CMK (cell line): ENCODE measurements around the gene RNF113B.
A peak's percentile ranks its signal among the peaks of the same experiment; 100 is the strongest.

Experiments
- DNase-seq: peaks from one replicate; pipeline ENCODE4 v3.0.0-alpha.2; 2010; ENCODE audit warnings: low read depth

RNF113B gene

DNA sequence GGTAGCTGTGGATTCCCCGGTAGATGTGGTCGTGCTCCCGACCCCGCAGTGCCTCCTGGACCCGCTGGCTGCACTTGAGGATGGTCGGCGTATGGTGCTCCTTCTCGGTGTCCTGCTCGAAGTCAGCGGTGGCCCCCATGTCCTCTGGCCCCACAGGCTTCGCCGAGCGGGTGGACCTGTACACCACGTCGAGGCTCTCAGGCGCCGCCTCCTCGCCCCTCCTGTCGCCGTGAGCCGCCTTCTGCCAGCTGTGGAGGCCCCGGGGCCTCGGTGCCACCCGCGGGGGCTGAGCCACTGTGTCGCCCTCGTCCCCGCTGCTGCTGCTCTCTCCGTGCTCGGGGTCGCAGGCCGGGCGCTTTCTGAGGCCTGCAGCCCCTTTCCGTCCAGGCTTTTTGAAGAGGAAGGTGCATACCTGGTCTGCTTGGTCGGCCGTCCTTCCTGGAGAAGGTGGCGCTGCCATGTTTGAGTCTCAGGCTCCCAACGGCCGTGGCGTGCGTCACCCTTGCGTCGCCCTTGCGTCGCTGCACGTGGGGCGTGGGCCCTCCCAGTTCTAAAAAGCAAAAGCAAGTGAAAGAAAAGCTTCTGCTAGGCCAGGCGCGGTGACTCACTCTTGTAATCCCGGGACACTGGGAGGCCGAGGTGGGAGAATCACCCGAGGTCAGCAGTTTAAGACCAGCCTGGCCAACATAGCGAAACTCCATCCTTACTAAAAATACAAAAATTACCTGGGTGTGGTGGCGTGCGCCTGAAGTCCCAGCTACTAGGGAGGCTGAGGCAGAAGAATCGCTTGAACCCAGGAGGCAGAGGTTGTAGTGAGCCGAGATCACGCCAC, at the start of gene RNF113B:
Gene RNF113B (minus strand): TSS at position 493 of the 832 bp plus-strand sequence. CDS start 33 bp downstream, at position 460.
- no peak for DNase-seq

DNA sequence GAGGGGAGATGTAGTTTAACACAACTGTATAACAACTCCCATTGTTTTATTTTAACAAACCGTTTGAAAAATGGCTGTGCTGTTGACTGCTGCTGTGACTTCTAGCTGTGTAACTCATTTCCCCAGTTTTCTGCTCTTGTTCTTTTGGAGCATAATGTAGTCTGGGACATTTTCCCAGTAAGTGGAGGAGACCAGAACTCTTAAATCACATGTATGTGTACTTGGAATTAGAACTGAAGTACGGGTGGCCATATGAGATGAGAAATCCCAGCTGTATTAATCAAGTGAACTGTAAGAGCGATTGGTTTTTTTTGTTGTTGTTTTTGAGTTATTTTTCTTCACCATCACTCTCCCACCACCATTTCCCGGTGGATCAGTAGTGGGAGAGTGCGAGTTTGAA, 49.4 kb upstream of the RNF113B start:
- no peak for DNase-seq

DNA sequence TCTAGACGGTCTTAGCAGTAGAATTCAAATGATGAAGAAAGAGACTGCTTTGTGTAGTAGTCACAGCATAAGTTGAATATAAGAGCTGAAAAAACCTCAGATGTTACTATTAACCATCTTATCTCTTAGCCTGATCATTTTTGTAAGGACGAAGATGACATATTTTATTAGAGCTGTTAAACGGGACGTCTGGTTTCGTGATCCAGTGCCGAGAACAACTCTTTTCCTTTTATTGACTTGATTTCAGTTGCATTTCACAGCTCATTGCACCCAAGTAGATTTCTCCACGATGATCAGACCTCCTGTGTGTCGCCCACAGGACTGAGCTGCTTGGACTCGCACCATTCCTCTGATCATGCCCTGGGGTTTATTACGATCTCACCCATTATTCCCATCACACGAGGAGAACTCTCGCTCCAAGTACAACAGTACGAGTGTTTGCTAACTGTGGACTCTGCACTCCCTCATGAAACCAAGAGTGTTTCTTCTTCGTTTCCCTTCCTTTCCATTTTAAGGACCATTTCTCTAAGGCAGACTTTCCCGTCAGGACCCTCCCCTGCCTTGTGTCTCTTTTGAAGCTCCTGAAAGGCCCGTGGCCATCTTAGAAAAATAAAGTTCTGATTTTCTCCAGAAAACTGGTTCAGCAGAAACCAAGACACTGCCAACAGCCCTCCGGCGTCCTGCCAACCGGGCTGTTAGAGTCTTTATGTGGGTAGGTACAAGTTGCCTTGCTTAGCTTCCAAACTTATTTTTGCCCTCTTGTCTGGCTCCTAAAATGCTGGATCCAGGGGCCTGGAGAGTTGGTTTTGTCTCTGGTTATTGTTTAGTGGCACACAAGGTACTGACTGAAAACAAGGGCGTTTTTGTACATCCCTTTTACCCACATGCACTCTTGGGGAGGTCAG, 48.2 kb upstream of the RNF113B start:
- no peak for DNase-seq

DNA sequence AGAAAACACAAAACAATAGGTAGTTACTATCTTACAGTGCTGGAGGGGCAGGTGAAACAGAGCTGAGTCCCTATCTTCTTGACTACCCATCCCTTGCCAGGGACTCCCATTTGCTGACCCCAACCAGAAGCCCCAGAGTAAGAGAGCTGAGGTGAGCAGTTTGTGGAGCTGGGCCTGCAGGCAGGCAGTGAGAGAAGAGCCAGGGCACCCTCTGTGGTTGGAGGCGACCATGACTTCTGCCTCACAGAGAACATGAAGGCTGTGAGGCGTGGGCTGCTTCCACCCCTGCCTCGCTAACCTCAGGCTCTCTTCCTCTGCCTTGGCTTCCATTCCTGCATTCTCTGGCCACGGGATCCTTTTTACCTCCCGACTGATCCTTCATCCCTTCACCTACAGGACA, 47.5 kb upstream of the RNF113B start:
- DNase-seq = no peak

DNA sequence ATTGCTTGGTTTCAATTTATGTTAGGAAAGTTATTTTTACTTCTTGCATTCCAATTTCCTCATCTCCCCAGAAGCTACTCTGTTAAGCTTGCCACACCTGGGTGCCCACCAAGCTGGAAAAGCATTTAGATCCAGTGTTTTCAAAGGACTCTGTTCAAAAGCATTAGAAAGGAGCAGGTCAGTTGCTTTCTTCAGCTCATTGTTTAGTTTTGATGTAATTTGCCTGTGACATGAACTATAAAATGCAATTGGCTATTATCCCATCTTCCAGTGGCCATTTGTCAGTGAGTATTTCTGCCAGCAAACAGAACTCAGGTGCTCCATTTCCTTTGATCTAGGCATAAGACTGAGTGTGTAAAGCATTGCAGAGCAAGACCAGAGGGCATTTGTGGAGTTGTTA, 46.7 kb upstream of the RNF113B start:
- DNase-seq = no peak

DNA sequence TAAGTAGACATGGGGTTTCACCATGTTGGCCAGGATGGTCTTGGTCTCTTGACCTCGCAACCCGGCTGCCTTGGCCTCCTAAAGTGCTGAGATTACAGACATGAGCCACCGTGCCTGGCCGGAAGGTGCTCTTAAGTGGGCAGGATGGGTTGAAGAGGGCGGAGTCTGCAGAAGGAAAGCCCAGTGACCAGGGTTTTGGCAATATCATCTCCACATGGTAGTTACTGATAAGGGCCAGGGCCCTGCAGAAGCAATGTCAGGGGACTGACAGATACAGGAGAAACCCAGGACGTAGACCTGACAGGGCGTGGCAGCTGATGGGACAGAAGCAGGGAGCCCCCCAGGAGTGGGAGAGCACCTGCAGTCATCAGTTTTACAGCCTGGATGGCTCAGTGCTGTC, 45.7 kb upstream of the RNF113B start:
- peak; percentile 97 for DNase-seq

DNA sequence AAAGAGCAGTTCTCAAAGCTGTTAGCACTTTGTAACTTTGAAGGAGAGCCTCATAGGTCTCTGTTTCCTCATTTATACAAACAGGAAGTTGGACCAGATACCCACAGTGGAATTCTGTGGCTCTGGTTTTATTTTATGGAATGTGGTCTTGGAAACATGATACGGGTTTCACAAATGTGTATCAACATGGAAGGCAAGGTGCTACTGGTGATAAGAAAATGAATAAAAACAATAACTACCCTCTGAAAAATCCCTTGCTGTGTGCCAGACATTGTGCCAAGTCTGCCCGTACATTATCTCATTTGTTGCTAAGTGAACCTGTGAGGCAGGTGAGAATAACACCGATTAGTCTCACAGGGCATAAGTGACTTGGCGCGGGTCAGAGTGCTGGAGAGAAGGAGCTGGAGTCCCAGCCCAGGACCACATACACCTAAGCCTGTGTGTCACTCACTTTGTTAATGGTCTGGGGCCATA, 45.0 kb upstream of the RNF113B start:
- DNase-seq = no peak

DNA sequence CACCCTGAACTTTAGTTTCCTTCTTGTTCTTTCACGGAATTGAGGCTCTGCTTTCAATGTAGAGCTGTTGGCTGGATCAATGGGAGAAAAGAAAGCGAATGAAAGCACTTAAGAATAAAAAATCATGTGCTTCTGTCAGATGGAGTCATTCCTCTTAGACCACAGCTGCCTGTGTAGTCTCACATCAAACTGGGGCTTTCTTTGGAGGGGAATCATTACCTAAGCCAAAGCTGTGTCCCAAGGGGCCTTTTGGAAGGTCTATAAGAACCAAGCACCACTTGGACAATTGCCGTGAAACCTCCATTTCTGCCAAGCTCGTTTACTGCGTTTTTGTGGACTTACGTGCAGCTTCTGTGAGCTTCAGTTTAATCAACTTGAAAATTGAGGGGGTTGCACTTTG, 44.2 kb upstream of the RNF113B start:
- DNase-seq = no peak

DNA sequence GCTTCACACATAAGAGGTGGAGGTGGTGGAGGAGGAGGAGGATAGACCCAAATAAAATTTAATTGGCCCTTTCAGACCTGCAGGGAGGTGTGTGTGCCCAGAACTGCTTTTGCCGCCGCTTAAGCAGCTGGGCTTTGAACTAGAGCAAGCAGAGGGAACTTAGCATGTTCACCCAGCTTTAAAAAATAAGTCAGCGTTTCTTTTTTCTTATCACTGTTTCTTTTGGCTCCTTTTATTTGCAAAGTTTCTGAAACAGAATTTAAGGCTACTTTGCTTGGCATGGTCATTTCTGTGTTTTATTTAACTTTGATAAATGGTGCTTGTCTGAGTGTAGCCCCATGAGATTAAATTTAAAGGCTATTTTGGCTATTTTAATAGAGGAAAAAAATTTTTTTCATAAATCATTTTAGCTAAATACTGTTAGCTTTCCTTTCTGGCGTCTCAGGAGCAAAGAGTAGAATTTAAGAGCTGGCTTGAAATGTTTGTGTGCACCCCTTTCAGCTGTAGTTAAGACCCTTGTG, 43.3 kb upstream of the RNF113B start:
- no peak for DNase-seq

DNA sequence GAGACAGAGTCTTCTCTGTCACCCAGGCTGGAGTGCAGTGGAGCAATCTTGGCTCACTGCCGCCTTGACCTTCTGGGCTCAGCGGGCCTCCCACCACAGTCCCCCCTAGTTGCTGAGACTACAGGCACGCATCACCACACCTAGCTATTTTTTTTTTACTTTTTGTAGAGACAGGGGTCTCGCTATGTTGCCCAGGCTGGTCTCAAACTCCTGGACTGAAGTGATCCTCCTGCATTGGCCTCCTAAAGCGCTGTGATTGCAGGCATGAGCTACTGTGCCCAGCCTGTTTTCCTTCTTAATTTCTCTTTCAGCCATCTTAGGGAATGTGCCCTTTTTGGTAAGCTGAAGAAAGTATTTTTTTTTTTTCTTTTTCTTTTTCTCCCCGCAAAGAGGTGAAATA, 42.6 kb upstream of the RNF113B start:
- no peak for DNase-seq

DNA sequence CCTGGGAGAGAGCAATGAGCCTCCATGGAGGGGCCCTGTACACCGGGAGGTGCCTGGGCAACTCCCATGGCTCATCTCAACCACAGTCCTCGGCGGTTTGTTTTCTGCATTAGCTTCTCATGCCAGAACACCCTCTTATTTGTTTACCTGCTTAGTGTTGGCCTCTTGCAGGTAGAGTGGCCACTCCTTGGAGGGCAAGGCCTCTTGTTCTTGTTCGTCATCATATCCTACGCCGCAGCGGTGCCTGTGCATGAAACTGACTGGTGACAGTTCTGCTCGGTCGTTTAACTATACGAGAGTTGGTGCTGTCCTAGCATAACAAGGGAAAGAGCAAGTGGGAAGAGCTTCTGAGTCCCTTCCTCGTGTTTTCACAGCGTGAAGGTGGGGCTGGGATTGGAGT, 40.5 kb upstream of the RNF113B start:
- no peak for DNase-seq

DNA sequence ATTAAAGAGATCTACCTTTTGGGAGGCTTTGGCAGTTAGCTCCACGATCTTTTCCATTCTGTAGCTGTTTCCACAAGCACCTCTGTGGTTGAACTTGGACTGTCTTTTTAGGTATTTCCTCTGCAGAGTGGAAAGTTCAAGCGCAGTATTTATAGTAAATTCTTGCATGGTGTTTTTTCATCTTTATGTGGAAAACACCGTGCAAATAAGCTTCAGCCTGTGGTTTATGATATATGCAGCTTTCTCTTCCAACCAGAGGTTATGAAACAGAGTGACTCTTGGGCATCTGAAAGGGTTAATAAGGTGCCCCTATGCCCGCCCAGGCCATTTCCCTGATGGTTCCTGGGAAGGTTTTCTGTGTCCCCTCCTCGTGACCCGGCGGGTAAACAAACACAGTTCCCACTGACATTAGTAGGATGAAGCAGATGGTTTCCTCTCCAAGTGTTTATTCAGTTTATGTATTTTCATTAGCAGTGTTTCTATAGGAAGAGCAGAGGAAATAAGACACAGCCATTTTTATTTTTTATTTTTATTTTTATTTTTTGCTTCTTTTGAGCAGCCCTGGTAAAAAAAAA, 39.7 kb upstream of the RNF113B start:
- DNase-seq = no peak

DNA sequence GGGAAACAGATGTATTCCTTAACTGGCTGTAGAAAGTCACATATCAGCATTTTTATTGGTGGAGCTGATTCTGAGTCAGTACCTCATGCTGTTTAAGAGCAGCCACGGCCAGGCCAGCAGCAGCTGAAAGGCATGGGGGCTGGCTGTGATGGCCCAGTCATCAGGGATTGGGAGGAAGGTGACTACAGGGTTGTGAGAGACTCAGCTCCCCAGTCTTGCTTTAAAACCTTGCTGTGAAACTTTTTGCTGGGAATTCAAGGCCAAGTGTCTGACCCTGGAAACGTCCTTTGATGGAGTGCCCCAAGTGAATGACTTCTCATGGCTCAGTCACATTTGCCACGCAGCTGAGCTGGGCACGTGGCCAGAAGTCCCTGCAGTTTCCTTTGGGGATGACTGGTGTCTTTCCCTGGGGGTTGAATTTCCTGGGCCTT, 39.1 kb upstream of the RNF113B start:
- DNase-seq = no peak

DNA sequence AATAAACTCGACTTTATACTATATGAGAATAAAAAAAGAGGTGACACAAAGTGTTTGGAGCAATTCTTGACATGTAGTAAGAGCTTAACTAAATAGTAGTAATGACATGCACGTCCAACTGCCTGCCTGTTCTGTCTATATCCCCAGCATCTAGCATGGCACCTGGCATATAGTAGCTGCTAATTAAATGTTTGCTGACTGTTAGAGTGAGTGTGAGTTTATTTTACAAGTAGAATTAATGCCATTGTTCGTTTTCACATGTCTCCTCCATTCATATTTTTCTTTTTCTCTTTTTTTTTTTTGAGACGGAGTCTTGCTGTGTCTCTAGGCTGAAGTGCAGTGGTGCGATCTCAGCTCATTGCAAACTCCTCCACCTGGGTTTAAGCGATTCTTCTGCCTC, 38.4 kb upstream of the RNF113B start:
- no peak for DNase-seq

DNA sequence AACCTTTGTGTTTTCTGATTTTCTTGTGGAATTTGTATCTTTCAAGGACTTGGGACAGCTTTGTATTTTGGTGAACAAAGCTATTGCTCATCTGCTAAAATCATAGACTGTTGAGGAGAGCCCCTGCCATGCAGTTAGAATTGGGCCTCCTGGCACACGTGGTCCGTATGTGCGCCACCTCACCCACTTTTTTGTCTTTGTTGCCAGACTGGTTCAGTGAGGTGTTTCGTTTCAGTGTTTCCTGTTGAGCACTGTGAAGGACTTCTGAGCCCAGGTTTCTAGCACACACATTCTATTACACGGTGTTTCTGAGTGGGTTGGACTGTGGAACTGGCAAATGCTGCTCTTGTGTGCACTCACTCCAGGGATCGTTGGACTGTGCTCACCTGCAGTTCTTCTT, 37.6 kb upstream of the RNF113B start:
- DNase-seq = no peak

DNA sequence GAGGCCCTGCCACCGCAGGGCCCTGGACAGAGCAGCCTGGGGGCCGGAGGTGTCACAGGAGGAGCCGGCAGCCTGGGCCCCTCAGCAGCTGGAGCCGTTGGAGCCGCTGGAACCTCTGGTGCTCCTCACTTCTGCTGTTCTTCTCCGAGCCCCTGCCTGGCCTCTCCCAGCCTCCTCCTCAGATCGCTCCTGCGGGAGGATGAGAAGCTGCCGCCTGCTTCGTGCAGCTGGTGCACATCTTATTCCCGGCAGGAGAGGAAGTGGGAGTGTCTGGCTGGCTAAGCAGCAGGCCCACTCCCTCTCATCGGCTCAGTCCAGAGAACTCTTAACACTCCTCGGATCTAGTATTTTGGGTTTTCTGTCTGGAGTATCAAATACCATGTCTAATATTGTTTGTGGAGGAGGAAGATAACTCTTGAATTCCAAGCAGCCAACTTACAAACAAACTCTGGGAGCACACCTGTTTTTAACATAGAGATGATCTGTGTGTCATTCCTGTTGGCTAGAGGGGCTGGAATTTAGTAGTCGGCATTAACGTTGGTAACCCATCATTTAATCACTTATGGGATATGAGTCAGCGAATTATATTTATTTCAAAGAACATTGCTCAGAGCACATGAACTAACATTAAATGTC, 37.1 kb upstream of the RNF113B start:
- no peak for DNase-seq

DNA sequence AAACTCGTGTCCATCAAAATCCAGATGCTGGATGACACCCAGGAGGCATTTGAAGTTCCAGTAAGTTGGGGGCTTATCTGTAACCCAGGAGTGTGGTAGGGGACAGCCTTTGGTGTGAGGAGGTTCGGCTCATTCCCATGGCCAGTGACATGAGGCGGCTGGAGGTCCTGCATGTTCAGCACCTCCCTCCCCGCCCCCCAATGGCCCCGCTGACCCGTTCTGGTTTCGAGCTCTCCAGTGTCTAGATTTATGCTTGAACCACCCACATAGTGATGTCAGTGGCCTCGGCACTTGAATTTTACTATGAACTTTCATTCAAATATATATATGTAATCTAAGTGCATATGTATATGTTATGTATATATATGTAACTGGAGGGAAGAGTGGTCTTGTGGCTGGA, 36.3 kb upstream of the RNF113B start:
- no peak for DNase-seq

DNA sequence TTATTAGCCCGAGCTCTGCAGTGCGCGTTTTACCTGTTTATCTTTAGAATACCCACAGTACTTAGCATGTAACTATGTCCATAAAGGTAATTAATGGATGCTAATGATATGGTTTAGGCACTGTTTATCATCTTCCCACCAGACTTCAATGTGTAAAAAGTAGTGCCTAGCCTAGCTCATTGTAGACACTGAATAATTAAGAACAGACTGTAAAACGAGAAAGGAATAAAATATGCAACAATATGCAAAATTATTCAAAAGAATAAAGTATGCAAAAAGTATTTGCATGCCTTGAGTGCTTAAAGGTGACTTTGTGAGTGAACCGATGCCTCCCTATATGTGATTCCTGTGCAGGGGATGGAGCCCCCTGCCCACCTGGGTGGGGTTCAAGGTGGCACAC, 35.7 kb upstream of the RNF113B start:
- no peak for DNase-seq

DNA sequence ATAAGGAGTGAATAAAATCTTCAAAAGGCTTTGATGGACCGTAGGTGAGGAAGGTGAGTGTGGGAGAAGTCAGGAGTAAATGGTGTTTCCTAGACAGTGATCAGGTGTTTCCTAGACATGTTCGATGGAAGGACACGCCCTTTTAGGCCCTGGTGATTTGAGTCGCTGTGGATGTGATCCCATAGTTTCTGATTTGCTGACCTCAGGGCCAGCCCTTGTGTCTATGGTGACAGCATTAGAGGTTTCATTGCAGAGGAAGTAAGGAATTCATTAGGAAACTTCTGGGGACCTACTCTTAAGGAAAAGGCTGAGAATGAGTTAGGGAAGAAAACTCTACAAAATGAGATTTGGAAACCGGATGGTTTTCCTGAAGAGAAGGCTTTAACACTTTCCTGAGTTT, 31.5 kb upstream of the RNF113B start:
- no peak for DNase-seq

DNA sequence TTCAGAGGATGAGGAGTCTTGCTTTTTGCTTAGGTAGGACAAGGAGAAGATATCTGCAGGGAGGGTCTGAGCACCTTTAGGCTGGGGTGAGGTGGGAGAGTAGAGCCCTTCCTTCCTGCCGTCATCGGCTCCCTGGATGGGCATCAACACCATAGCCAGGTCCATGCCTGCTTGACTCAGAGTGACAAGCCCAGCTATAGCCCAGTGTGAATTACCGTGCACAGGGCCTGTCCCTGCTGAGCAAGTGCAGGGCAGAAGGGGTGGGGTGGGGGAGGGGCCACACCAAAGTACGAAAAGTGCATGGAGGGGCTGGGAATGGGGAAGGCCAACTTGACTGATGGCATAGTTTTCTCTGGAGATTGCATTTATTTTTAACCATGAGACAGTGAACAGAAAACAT, 30.3 kb upstream of the RNF113B start:
- DNase-seq = no peak

DNA sequence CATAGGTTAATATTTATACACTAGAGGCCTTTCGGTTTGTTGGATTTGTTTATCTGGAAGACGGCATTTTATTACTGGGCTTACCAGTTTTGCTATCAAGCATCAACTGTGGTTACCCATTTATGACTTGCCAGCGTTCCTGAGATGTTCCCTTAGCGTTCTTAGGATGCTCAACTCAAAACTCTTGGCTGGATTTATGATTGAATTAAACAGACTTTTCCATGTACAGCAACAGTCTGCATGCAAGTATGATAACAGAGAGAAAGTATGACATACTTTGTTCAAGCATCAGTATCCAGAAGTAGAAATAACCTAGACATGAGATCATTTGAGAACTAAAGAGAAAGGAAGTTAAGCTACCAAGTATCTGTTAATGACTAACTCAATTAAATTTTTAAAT, 29.9 kb upstream of the RNF113B start:
- DNase-seq = no peak

DNA sequence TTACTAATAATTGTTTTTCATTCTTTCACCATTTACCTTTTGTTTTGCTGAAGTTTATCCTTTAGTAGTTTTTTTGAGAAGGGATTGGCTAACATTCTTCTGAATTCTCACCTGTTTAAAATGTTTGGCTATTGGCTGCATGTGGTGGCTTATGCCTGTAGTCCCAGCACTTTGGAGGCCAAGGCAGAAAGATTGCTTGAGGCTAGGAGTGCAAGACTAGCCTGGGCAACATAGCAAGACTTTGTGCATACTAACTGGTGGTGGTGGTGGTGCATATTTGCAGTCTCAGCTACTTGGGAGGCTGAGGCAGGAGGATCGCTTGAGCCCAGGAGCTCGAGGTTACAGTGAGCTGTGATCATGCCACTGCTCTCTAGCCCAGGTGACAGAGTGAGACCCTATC, 27.5 kb upstream of the RNF113B start:
- DNase-seq = no peak
